Spinal cord (tissue), 10 donors: ENCODE data around the gene PDGFD. TPM values are rescaled to one million over a fixed set of nuclear protein-coding genes. Genes with fewer than 3 reads are reported as not detected.
"Not testable (repeated sequence)": the region's sequence is repeated elsewhere in the genome, so short reads cannot be mapped to it uniquely, and the experiment has no call there.

Source experiments
- DNase-seq, 6 donors: peaks; one replicate each; pipeline versions ENCODE4 v3.0.0 to v3.0.0-alpha.2; 2013 to 2015; ENCODE audit warnings: low spot score in 6 of 6, low read depth in 4 of 6
- H3K27ac ChIP-seq: one replicate; pipeline ENCODE4 v1.5.1; 2013; ENCODE audit warnings: low read depth, low read length, control low read depth
- H3K27me3 ChIP-seq: one replicate; pipeline ENCODE4 v1.6.1; 2013; ENCODE audit warnings: low read length; ENCODE audit not compliant: control insufficient read depth, insufficient read depth
- H3K36me3 ChIP-seq: one replicate; pipeline ENCODE4 v1.6.1; 2013; ENCODE audit warnings: low read length; ENCODE audit not compliant: control insufficient read depth, insufficient read depth
- H3K4me1 ChIP-seq: one replicate; pipeline ENCODE4 v1.6.1; 2013; ENCODE audit warnings: low read length; ENCODE audit not compliant: control insufficient read depth, insufficient read depth
- H3K4me3 ChIP-seq: one replicate; pipeline ENCODE4 v1.5.1; 2013; ENCODE audit warnings: low read depth, low read length, control low read depth
- H3K9me3 ChIP-seq: one replicate; pipeline ENCODE4 v1.6.1; 2013; ENCODE audit warnings: low read length; ENCODE audit not compliant: control insufficient read depth, insufficient read depth
- WGBS: methylation state at CpG from one replicate; pipeline ENCODE4 v1.1.5; 2013; ENCODE audit warnings: missing lambda C conversion rate; ENCODE audit not compliant: insufficient coverage; 5-methylcytosine and 5-hydroxymethylcytosine counted together
- polyA plus RNA-seq, 2 donors: library from polyadenylated mRNA; unstranded; fragments of 120-200 nt; gene quantifications; one replicate each; pipeline ENCODE4 v1.2.1, GENCODE V29; 2013; ENCODE audit not compliant: insufficient read length in 2 of 2
- total RNA-seq, 2 donors: library from RNA; depleted of rRNA in 1 of 2; stranded (reverse); fragments of 120-200 nt in 1 of 2; fragments of >200 nt in 1 of 2; gene quantifications; one replicate each; pipeline versions ENCODE4 v1.2.3 to v1.2.4, GENCODE V29; 2013 to 2014
- donor health status: healthy.

PDGFD gene
- total and polyA plus RNA-seq, 4 donors: 10.0 to 34.2 (median 22.1) TPM

DNA sequence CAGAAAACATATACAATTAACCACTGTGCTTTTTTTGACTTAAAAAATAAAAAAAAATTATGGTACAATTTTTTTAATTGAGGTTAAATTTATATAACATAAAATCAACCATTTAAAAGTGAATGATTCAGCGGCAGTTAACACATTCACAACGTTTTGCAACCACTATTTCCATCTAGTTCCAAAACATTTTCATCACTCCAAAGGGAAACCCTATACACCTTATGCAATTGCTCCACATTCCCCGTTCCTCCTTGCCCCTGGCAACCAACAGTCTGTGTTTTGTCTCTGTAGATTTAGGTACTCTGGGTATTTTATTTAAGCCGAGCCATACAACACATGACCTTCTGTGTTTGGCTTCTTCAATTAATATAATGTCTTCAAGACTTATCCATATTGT, 112.2 kb downstream of the PDGFD start:
- DNase-seq: no peak
- Histone ChIP-seq H3K27ac (no peak overlapping the region), H3K27me3 (no peaks in the 10 kb centered on the region), H3K9me3 (no peaks in the 10 kb centered on the region), H3K36me3 (no peaks in the 10 kb centered on the region), H3K4me1 (no peaks in the 10 kb centered on the region), H3K4me3 (no peak overlapping the region)
- 80% methylated on average over 1 of the region's 4 CpGs for WGBS

DNA sequence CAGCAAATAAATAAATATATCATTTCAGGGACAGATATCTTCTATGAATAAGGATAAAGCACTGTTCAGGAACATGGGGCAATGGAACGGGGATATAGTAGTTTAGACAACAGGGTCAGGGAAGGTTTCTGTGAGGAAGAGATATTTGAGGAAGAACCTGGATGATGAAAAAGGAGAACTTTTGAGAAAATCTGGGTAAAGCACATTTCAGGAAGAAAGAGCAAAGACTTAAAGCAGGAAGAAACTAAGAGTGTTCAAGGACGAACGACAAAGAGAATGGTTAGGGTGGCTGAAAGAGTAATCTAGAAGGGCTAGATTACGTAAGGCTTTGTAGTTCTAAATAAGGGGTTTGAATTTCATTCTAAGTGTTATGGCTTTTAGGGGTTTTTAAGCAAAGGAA, 114.8 kb downstream of the PDGFD start:
- no peaks in the 10 kb centered on the region for H3K27me3 ChIP-seq
- no peak overlapping the region for H3K4me3 ChIP-seq

DNA sequence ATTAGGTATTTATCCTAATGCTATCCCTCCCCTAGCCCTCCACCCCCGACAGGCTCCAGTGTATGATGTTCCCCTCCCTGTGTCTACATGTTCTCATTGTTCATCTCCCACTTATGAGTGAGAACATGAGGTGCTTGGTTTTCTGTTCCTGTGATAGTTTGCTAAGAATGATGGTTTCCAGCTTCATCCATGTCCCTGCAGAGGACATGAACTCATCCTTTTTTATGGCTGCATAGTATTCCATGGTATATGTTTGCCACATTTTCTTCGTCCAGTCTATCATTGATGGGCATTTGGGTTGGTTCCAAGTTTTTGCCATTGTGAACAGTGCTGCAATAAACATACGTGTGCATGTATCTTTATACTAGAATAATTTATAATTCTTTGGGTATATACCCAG, 117.1 kb downstream of the PDGFD start:
- no CpG with 5 or more reads among the region's 3 CpGs for WGBS
- not testable (repeated sequence) for H3K4me3 ChIP-seq, H3K4me1 ChIP-seq

More for the DNA sequence above, 114.8 kb downstream of the PDGFD start:
- Histone ChIP-seq H3K27ac (no peak overlapping the region), H3K9me3 (no peaks in the 10 kb centered on the region), H3K4me1 (no peaks in the 10 kb centered on the region), H3K36me3 (no peaks in the 10 kb centered on the region)
- DNase-seq: no peak
- 90% methylated on average over 3 of the region's 4 CpGs for WGBS

DNA sequence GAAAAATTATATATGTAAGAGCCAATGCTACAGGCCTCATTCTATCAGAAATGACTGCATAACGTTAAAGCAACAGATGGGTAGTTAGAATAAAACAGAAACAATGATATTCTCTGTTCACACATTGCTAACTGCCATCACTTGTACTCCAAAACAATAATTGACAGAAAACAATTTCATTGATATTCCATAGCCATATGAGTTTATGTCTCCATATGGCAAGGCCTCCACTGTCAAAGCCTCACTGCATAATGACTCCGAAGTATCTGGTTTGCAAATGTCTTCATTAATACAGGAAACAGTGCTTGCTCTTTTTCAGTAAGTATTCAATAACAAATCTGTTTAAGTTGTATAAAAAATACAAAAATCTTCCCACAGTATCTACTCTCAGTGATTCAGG, 117.6 kb downstream of the PDGFD start:
- no peaks in the 10 kb centered on the region for H3K36me3 ChIP-seq
- WGBS: no CpG with 5 or more reads among the region's 2 CpGs
- H3K4me1 ChIP-seq: no peaks in the 10 kb centered on the region
- no peak overlapping the region for H3K27ac ChIP-seq
- peak in 2 of 6 donors; percentile 38 to 69 for DNase-seq
- H3K9me3 ChIP-seq: no peaks in the 10 kb centered on the region
- H3K27me3 ChIP-seq: no peaks in the 10 kb centered on the region
- no peak overlapping the region for H3K4me3 ChIP-seq

More for the DNA sequence above, 117.1 kb downstream of the PDGFD start:
- not testable (repeated sequence) for H3K9me3 ChIP-seq, H3K27me3 ChIP-seq, DNase-seq, H3K36me3 ChIP-seq, H3K27ac ChIP-seq

DNA sequence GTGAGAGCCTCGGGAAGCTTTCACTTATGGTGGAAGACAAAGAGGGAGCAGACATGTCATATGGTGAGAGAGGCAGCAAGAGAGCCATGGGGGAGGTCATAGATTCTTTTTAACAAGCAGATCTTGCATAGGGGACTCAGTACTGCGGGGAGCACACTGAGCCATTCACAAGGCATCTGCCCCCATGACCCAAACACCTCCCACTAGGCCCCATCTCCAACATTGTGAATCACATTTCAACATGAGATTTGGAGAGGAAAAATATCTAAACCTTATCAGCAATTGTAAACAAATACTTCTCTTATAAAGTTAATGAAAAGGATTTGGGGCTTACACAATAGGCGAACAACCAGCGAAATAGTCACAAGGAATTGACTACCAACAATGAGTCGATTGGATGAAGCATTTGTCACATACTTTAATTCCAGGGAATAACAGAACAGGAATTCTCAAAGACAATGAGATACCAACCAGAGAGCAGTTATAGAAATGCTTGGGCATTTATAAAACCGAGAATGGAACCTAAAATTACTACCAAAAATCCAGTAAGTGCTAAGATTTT, 120.2 kb downstream of the PDGFD start:
- no peak overlapping the region for H3K4me3 ChIP-seq
- no peaks in the 10 kb centered on the region for H3K9me3 ChIP-seq
- H3K4me1 ChIP-seq: no peaks in the 10 kb centered on the region
- 80% methylated on average over 2 of the region's 6 CpGs for WGBS
- no peaks in the 10 kb centered on the region for H3K27me3 ChIP-seq
- no peaks in the 10 kb centered on the region for H3K36me3 ChIP-seq
- H3K27ac ChIP-seq: no peak overlapping the region
- DNase-seq: no peak

DNA sequence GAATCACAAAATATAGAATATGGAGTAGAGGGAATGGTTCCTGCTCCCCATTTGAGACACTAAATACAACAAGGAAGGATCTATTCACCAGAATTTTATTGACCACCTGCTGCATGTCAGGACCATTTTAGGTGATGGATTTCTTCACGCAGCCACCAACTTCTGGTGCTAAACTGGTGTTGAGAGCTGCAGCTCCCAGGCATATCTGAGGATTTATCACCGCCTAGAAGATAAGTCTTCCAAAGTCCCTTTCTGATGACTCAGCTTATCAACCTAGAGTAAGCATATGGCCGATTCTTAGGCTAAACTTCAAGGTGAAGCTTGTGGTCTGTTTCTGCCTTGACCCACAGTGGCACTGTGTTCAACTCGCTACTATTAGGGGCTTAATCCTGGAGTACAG, 120.8 kb downstream of the PDGFD start:
- no peaks in the 10 kb centered on the region for H3K4me1 ChIP-seq
- DNase-seq: no peak
- H3K9me3 ChIP-seq: no peaks in the 10 kb centered on the region
- 87% methylated on average over 4 of the region's 4 CpGs for WGBS
- H3K27me3 ChIP-seq: no peaks in the 10 kb centered on the region
- no peak overlapping the region for H3K4me3 ChIP-seq
- no peaks in the 10 kb centered on the region for H3K36me3 ChIP-seq
- H3K27ac ChIP-seq: no peak overlapping the region

DNA sequence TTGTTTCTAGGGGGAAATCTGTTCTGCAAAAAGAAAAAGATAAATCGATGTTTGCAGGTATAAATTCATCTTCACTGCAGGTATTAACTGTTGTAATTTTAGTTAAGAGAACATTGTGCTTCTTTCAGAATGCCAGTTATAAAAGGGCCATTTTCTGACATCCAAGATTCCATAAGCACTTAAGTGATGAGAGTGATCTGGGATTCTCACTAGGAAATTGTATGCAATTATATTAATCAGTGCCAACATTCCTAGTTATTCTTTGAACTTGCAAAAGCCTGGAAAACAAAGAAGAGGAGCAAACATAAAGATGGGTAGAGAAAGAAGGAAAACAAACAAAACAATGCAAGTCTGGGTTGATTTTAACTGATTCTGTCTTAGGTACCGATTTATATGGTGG, 122.2 kb downstream of the PDGFD start:
- Histone ChIP-seq H3K9me3 (no peaks in the 10 kb centered on the region), H3K36me3 (no peaks in the 10 kb centered on the region), H3K27me3 (no peaks in the 10 kb centered on the region), H3K27ac (no peak overlapping the region), H3K4me1 (no peaks in the 10 kb centered on the region), H3K4me3 (no peak overlapping the region)
- no CpG with 5 or more reads among the region's 2 CpGs for WGBS
- no peak for DNase-seq

DNA sequence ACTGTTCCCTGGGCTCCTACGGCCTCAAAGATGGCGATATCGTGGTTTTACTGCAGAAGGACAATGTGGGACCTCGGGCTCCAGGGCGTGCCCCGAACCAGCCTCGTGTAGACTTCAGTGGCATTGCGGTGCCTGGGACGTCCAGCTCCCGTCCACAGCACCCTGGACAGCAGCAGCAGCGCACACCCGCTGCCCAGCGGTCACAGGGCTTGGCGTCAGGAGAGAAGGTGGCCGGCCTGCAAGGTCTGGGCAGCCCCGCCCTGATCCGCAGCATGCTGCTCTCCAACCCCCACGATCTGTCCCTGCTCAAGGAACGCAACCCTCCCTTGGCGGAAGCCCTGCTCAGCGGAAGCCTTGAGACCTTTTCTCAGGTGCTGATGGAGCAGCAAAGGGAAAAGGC, 127.0 kb downstream of the PDGFD start:
- H3K36me3 ChIP-seq: no peaks in the 10 kb centered on the region
- H3K27ac ChIP-seq: no peak overlapping the region
- H3K9me3 ChIP-seq: no peaks in the 10 kb centered on the region
- no peak overlapping the region for H3K4me3 ChIP-seq
- H3K4me1 ChIP-seq: no peaks in the 10 kb centered on the region
- WGBS: 97% methylated on average over 21 of the region's 21 CpGs
- no peak for DNase-seq
- no peaks in the 10 kb centered on the region for H3K27me3 ChIP-seq

DNA sequence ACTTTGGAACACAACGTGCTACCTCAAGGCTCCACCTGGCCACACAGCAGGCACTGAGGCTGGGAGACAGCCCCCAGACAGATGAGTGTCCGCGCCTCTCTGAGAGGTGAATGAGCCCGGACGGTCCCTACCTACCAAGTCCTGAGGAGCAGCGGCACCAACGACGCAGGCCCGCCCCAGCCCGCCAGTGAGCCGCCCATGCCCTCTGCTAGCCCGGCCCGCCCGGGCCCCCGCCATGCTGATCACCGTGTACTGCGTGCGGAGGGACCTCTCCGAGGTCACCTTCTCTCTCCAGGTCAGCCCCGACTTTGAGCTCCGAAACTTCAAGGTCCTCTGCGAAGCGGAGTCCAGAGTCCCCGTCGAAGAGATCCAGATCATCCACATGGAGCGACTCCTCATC, 127.4 kb downstream of the PDGFD start, which contains the start of gene DDI1:
Gene DDI1, plus strand, starts transcription at position 53 of the 400 bp plus-strand sequence. Its CDS starts 183 bp downstream, at position 236.
- no peak within 1 kb of the TSS for H3K4me3 ChIP-seq
- H3K9me3 ChIP-seq: no peaks in the 10 kb centered on the region
- no peaks in the 10 kb centered on the region for H3K4me1 ChIP-seq
- no peak for DNase-seq
- H3K36me3 ChIP-seq: no peaks in the 10 kb centered on the region
- no peaks in the 10 kb centered on the region for H3K27me3 ChIP-seq
- H3K27ac ChIP-seq: no peak within 1 kb of the TSS
- WGBS: 98% methylated on average over 26 of the region's 26 CpGs

DNA sequence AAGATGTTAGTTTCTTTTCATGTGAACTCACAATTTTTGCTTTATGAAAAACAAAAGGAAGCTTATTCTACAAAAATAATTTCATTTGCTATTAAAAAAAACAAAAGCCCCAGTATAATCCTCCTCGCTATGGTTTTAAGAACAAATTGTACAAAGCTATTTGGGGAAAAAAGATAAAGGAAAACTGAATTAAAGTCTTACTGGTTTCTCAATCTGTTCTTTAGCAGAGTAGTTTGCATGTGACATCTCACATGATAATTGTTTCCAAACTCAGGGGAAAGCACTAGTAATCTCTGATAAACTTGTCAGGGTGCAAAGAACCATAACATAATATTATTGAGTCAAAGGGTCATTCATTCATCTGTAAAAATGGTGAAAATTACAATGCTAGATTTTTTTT, 130.4 kb downstream of the PDGFD start:
- no peak overlapping the region for H3K4me3 ChIP-seq
- DNase-seq: no peak
- WGBS: no CpG with 5 or more reads among the region's 1 CpG
- no peaks in the 10 kb centered on the region for H3K4me1 ChIP-seq
- H3K9me3 ChIP-seq: no peaks in the 10 kb centered on the region
- H3K36me3 ChIP-seq: no peaks in the 10 kb centered on the region
- no peak overlapping the region for H3K27ac ChIP-seq
- H3K27me3 ChIP-seq: no peaks in the 10 kb centered on the region
